Measurements from ENCODE around the gene DCTN3. TPM values are rescaled to one million over a fixed set of nuclear protein-coding genes. Genes with fewer than 3 reads are reported as not detected.

Gene DCTN3
- total RNA-seq, 1 donor from 2014 or later: 135 TPM

GRCh38 chr9:34624475-34625185 lies 4.3 kb upstream of the DCTN3 start:
- peaks cover 37% of the 10 kb centered on the region for H3K4me1 ChIP-seq
- no peak overlapping the region for H3K4me3 ChIP-seq
- intact Hi-C loops (cut with micrococcal nuclease): no loop called here

GRCh38 chr9:34623374-34624235 lies 3.3 kb upstream of the DCTN3 start:
- Histone ChIP-seq H3K27me3 (ENCODE audit: low read depth) (peaks cover 74% of the 10 kb centered on the region), H3K9me3 (replicated peaks) (no peaks in the 10 kb centered on the region), H3K4me1 (peaks cover 35% of the 10 kb centered on the region), H3K27ac (replicated peaks) (no peak overlapping the region), H3K4me3 (peak overlapping the region; percentile 37), H3K36me3 (no peaks in the 10 kb centered on the region)
- no peak for DNase-seq
- TF ChIP-seq CTCF (IDR thresholded peaks at IDR 0.05; ENCODE audit: borderline replicate concordance): no peak
- intact Hi-C loops (cut with micrococcal nuclease): no loop called here

More at GRCh38 chr9:34624475-34625185, 4.3 kb upstream of the DCTN3 start:
- no peak overlapping the region for H3K27ac ChIP-seq (replicated peaks)
- peaks cover 85% of the 10 kb centered on the region for H3K27me3 ChIP-seq (ENCODE audit: low read depth)
- no peak for TF ChIP-seq CTCF (IDR thresholded peaks at IDR 0.05; ENCODE audit: borderline replicate concordance)
- no peak for DNase-seq
- no peaks in the 10 kb centered on the region for H3K9me3 ChIP-seq (replicated peaks)
- H3K36me3 ChIP-seq: no peaks in the 10 kb centered on the region

GRCh38 chr9:34615132-34615531 lies 5.2 kb downstream of the DCTN3 start:
- intact Hi-C loops (cut with micrococcal nuclease): no loop called here
- H3K9me3 ChIP-seq (replicated peaks): no peaks in the 10 kb centered on the region
- no peak for TF ChIP-seq CTCF (IDR thresholded peaks at IDR 0.05; ENCODE audit: borderline replicate concordance)
- peaks cover 39% of the 10 kb centered on the region for H3K4me1 ChIP-seq
- H3K27me3 ChIP-seq (ENCODE audit: low read depth): no peaks in the 10 kb centered on the region
- peaks cover 50% of the 10 kb centered on the region for H3K36me3 ChIP-seq
- H3K27ac ChIP-seq (replicated peaks): no peak overlapping the region
- H3K4me3 ChIP-seq: no peak overlapping the region
- DNase-seq: no peak

GRCh38 chr9:34612788-34613390 lies 7.4 kb downstream of the DCTN3 start:
- Histone ChIP-seq H3K9me3 (replicated peaks) (no peaks in the 10 kb centered on the region), H3K27me3 (ENCODE audit: low read depth) (no peaks in the 10 kb centered on the region), H3K27ac (replicated peaks) (peak overlapping the region; percentile 95), H3K4me1 (peaks cover 33% of the 10 kb centered on the region), H3K4me3 (peak overlapping the region; percentile 89), H3K36me3 (peaks cover 45% of the 10 kb centered on the region)
- intact Hi-C loops (cut with micrococcal nuclease): no loop called here
- peak; percentile 68 for DNase-seq
- peak; percentile 91 for TF ChIP-seq CTCF (IDR thresholded peaks at IDR 0.05; ENCODE audit: borderline replicate concordance)
